Measurements from ENCODE around the gene MBD3.
A peak's percentile ranks its signal among the peaks of the same experiment; 100 is the strongest.
"Not testable (repeated sequence)": the region's sequence is repeated elsewhere in the genome, so short reads cannot be mapped to it uniquely, and the experiment has no call there.

The MBD3 gene

DNA sequence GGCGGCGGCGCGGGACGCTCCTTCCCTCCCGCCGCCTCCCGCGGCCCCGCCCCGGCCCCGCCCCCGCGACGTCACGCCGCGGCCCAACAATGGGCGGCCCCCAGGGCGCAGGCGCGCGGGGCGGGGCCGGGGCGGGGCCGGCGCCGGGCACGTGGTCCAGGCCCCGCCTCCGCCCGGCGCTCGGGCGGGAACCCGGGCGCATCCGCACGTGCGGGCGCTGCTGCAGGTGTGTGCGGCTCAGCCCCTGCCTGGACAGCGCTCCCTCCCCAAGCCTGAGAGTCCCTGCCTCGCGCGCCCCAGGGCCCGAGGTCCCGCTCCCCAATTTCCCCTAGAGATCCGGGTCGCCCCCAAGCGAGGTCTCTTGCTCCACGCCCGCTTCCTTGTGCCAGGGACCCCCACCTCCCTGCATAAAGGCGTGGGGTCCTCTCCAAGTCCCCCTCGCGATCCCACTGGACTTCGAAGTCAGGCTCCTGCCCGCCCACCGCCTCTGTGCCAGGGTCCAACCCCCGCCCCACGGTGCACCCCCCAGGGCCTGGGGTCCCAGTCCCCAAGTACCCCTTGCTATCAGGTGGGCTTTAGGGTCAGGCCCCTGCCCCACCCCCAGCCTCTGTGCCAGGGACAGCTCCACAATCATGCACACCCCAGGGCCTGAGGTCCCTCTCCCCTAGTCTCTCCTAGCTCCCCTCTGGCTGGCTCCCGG, 24.2 kb downstream of the MBD3 start, which contains the start of gene MEX3D:
MEX3D (minus strand) TSS at position 6 of the 700 bp plus-strand sequence. CDS start 267 bp downstream, outside the sequence.
- DNase-seq, result peak; percentile 81 to 84

DNA sequence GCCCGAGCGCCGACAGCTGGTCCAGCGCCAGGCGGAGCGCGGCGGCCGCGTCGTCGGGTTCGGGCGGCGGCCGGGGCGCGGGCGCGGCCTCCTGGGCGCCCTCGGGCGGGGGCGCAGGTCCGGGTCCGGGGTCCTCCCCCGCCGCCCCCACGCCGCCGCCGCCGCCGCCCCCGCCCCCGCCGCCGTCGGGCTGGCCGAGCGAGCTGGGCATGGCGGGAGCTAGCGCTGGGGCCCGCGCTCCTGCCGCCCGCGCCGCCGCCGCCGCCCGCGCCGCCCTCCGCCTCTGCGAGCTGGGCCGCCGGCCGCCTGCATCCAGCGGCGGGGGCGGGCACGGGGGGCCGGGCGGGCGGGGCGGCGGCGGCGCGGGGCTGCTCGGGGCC, 24.8 kb downstream of the MBD3 start:
- no peak for DNase-seq

DNA sequence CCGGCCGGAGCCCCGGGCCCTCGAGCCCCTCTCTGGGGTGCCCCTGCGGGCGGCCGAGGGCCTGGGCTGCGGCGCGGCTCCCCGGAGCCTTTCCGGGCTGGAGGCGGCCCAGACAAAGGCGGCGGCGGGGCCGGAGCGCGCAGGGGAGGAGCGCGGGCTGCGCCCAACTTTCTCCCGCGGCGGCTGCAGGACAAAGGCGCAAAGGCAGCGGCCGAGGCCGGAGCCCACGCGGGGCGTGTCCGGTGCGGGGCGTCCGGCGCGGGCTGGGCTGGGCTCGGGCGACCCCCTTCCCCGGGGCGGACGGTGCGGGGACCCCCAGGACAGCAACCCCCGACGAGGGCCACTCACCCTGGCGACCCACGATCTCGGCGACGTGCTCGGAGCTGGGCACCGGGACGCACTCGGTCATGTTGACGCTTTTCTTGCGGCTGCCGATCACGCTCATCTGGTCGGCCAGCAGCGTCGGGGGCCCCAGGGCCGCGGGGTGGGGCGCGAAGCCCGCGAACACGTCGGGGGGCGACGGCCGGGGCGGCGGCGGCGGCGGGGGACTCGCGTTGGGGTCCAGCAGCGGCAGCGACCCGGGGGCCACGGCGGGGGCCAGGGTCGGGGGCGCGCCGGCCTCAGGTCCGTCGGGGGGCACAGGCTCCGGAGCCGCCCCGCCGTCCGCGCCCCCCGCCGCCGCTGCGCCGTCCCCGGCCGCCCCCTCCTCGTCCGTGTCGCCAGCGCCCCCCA, 25.4 kb downstream of the MBD3 start:
- peak in 1 of 2 experiments; percentile 27 for DNase-seq

DNA sequence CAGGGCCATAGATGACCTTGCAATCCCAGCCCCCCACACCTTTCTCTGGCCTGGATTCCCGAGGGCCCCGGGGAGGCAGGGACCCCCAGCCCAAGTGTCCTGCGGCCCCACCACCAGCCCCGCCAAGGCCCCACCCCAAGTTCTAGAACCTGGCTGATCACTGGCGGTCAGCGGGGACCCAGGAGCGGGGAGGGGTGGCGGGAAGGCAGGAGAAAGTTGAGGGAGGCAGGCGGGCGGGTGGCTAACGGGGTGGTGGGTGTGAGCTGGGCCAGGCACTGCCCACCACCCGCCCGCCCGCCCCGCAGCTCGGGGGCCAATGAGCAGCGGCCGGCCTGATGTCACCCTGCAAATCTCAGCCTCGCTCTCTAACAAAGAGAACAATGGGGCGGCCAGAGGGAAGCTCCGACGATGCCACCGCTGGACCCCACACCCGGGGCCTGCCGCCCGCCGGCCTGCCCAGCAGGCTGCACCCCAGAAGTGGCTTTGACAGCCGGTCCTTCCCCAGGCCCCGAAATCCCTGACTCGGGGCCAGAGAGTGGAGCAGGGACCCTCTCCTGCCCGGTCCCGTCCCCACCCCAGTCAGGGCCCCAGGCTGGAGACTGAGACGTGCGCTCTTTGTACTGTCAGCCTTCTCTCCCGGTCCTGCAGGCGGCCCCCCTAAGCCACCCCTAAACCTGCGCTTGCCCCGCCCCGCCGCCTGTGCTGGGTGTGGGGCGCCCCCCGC, 26.1 kb downstream of the MBD3 start:
- no peak for DNase-seq

DNA sequence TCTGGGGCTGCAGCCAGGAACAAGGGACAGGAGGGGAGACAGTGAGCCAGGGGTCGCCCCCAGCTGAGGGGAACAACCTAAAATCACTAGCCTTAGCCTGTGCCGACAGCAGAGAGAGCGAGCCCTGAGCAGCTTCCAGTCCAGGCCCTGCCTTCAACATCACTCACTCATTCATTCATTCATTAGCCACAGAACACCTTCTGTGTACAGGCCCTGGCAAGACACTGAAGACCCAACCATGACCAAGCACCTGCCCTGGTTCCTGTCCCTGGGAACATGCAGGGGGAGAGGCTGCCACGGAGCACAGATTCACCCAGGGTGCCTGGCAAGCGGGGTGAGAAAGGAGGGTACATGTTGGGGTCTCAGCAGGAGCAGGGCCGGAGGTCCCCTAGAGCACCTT, 29.4 kb downstream of the MBD3 start:
- DNase-seq, result no peak

DNA sequence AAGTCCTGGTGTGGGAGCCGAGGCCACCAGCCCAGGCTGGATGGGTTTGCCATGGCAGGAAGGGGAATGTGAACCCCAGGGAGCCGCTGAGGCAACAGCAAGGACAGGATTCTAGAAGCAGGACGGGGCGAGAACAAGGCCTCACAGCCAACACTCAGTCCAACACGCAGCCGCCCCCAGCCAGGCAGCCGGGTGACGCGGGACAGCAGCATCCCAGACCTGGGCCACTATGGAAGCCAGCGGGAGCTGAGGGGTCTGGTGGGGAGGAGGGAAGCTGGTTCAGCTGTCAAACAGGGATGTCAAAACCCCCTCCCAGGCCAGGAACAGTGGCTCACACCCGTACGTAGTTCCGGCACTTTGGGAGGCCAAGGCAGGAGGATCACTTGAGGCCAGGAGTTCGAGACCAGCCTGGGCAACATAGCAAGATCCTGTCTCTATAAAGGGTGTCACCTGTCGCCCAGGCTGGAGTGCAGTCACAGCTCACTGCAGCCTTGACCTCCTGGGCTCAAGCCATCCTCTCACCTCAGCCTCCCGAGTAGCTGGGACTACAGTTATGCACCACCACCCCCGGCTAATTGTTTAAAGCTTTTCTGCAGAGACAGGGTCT, 31.3 kb downstream of the MBD3 start:
- no peak for DNase-seq

DNA sequence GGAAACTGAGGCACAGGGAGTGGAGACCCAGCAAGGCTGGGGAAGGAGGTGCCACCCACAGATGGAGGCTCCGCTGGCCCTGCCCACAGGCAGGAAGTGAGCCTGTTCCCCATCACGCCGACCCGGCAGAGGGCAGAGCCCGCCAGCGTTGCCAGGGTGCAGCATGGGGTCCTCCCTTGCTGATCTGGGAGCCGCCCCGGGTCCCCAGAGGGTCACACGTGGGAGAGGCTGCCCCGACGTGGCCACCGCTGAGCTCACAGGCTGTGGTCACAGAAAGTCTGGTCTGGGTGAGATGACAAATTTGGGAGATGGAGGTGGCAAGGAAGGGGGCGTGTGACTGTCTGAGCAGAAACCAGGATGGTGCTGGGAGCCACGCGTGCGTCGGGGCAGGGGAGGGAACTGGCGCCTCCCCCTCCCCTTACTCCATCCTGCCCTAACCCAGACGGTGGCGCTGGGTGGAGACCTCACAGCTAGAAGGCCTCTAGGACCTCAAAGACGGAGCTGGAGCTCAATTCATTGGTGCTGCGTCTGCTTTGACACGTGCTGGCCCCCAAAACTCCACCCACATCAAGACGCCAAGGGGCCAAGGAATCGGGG, 32.3 kb downstream of the MBD3 start:
- no peak for DNase-seq

DNA sequence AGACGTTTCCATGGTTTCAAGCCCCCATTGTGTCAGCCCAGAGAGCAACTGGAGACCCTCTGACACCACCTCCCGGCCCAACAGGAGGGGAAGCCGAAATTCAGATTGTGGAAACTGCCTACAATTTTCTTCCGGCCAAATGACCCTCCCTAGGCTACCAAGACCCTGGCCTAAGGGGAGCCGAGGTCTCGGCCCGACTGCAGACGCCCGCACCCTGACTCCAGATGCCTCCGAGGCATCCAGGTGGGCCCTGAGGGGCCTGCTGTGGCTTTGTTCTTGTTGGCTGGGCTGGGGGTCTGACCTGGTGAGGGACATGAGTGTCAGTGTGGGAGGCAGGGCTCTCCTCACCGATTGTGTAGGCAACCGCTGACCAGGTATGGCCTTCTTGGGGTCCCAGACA, 34.1 kb downstream of the MBD3 start:
- DNase-seq, result no peak

DNA sequence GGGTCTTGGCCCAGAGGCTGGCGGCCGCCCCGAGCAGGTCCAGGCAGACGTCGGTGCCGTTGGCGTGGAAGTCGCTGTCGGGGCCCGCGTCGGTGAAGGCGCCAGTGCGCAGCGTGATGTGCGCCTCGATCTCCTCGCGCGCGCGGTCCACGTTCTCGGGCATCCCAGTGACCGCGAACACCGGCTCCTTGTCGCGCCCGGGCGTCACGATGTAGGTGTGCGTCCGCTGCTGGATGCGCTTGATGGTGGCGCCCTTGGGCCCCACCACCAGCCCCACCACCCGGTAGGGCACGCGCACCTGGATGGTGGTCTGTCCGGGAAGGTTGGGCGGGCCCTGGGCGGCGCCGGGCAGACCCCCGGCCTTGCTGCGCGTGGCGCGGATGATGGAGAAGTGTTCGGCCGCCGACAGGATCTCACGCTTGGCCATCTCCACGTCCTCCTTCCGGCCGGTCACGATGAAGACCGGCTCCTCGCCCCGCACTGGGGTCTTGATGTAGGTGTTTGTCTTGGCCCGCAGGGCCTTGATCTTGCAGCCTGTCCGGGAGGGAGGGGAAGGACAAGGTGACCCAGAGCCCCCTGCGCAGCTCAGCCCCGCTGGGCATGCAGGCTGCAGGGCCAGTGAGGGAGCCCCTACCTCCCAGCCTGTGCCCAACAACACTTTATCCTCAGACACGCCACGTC, 36.1 kb downstream of the MBD3 start:
- no peak for DNase-seq

DNA sequence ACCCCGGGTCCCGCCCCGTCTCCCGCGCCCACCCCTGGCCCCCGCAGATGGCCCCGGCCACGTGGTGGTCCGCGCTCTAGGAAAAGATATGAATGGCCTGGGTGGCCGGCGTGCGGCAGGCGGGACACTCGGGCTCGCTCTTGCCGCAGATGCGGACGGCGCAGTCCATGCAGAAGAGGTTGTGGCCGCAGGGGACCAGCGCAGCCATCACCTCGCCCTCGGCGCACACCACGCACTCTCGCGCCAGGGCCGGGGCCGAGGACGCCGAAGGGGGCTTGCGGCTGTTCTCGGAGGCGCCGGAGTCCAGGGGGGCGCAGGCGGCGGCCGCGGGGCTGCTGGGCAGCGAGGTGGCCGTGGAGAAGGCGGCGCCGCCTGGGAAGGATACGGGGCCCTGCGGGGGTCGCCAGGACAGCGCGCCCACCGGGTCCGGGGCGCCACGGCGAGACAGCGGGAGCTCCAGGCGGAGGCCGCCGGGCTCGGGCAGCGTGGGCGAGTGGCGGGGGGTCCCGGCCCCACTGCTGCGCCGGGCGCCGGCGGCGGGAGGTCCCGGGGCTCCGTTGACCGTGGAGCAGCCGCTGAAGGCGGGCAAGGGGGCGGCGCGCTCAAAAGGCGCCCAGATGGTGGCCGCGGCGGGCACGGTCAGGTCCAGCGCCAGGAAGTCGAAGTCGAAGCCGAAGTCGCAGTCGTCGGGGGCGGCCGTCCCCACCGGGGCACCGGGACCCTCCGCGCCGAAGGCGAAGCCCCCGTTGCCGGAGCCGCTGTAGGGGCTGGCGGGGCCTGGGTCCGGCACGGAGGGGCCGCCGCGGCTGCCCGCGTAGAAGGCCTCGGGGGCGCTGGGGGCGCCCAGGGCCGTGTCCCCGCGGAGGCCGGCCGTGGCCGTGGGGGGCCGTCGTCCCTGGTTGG, 36.9 kb downstream of the MBD3 start:
- no peak for DNase-seq

DNA sequence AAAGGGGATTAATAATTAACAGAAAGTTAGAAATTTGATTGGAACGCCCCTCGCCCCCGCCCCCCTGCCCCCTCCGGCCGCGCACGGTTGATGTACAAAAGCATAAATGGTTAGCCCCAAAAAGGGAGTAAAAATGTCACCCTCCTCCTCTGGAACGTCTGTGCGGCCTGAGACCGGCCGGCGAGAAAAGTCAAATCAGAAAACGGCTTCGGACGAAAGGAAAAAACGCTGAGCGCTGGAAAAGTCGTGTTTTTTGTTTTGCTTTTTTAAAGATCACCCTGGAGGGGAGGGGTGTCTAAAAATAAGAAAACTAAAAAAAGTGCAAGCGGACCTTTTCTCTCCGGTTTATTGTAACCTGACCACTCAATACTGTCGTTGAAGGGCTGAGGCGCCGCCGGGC, 37.7 kb downstream of the MBD3 start:
- no peak for DNase-seq

DNA sequence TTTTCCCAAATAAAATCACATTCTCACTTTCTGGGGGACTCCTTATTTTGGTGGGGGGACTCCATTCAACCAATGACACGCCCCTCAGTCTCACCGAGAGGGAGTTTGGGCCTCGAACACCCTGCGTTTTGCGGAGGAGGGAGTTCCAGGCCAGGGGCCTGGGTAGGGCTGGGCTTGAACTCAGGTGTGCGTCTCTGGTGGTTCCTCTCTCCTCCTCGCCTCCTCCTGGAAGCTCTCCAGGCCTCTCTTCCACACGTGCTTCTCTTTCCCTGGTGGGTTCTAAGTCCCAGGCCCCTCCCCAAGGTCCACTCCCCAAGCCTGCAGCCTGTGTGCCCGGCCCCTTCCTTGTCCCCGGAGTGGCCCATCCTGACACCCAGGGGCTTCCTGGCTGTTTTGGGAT, 39.2 kb downstream of the MBD3 start:
- no peak for DNase-seq

DNA sequence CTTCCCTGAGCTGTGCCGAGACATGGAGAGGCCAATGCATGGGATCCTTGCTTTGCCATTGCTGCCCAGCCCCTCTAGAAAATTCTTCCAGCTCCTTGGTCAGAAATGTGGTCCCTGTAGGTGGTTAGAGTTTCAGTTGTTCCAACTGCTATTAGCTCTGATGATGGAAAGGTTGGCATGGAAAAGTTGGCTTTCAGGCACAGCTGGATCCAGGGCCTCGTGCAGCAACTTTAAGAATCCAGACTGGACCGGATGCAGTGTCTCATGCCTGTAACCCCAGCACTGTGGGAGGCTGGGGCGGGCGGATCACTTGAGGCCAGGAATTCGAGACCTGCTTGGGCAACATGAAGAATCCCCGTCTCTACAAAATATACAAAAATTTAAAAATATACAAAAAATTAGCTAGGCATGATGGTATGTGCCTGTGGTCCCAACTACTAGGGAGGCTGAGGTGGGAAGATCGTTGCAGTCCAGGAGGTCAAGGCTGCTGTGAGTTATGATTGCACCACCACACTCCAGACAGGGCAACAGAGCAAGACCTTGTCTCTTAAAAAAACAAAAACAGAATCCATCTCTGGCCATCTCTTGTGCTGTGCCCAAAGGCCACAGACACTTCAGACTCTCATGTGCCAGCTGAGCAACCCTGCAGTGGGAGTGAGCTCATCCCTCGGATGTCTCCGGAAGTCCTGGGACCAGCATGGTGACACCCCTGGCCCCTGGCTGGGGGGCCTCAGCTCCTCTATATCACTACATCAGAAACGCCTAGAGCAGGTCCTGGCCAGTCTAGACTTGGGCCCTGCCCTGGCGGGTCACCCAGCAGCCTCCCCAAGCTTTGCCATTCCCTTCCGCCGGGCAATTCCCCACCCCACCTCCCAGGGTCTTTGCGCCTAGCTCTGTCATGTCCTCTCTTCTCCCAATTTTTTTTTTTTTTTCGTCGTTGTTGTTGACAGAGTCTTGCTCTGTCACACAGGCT, 41.3 kb downstream of the MBD3 start:
- DNase-seq, result no peak

DNA sequence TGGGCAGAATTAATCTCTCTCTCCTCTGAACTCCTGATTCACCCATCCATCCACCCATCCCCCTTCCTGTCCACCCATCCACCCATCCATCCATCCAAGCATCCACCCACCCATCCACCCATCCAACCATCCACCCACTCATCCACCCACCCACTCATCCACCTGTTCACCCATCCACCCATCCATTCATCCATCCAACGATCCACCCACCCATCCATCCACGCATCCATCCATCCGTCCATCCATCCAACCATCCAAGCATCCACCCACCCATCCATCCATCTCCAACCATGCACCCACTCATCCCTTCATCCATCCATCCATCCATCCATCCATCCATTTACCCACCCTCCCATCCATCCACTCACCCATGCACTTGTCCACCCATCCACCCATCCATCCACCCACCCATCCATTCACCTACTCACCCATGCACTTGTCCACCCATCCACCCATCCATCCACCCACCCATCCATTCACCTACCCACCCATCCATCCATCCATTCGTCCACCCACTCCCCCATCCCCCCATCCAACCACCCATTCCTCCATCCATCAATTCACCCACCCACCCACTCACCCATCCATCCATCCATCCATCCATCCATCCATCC, 43.2 kb downstream of the MBD3 start:
- DNase-seq, result no peak

DNA sequence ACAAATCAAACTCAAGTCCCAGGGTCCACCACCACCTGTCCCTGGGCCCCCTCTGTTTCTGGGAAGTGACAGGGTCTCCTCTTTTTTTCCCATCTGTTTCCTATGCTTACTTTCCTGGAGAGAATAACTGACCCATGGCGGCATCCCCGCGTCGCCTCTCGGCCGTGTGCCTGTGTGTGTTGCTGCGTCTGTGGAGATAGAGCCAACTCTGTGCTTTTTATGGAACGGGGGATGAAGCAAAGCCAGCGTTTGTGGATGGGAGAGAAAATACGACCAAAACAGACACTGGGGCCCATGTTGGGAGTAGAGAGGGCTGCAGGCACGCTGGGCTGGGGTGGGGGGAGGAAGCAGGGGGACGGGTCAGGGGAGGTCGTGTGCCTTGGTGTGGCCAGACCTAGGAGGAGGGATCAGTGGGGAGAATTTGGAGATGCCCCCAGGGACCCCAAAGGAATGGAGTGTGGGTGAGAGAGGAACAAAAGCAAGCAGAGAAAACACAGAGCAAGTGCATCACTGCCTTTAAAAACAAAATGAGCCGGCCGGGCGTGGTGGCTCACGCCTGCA, 52.2 kb downstream of the MBD3 start:
- no peak for DNase-seq

DNA sequence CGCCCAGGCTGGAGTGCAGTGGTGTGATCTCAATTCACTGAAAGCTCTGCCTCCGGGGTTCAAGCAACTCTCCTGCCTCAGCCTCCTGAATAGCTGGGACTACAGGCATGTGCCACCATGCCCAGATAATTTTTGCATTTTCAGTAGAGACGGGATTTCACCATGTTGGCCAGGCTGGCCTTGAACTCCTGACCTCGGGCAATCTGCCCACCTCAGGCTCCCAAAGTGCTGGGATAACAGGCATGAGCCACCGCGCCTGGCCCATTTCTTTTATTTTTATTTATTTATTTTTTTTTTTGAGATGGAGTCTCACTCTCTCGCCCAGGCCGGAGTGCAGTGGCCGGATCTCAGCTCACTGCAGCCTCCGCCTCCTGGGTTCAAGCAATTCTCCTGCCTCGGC, 52.9 kb downstream of the MBD3 start:
- DNase-seq, result not testable (repeated sequence)

DNA sequence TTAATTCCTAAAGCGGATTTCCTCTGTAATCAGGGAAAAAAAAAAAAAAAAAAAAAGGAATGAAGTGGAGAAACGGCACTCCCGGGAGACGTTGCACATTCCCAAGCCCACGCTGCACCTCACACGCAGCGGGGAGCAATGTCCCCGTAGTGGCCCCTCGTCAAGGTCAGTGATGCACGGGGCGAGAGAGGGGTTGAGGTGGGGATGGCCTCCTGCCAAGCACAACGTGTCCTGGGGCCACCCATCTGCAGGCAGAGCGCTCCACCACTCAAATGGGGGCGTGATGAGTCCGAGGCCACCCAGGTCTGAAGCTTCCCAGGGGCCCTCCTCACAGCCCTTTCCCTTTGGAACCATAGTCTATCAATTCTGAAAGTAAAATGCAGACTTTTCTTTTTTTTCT, 53.7 kb downstream of the MBD3 start:
- DNase-seq, result no peak

DNA sequence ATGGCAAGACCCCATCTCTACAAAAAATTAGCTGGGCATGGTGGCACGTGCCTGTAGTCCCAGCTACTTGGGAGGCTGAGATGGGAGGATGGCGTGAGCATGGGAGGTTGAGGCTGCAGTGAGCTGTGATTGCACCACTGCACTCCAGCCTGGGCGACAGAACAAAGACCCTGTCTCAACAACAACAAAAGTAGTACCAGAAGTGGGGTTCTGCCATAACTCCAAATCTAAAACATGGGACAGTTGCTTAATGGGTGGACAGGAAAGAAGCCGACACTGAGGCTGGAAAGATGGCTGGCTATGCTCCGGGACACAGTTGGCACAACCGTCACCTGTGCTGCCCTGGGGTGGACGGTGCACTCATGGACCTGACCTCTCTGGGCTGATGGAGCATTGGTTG, 57.0 kb downstream of the MBD3 start:
- not testable (repeated sequence) for DNase-seq

DNA sequence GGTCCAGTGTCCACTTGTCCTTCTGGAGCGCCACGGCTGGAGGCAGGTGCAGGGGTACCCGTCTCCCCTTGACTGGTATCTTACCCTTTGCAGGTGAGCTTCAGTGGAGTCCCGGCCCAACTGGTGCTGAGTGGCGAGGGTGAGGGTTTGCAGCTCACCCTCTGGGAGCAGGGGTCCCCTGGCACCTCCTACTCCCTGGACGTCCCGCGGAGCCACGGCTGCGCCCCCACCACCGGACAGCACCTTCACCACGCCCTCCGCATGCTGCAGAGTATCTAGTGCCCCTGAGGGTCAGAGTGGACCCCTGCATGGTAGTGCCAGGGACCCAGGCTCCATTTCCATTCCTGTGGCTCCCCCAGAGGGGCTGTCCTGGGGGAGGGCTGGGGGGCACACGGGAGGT, 57.7 kb downstream of the MBD3 start:
- no peak for DNase-seq
